K562 (cell line): ENCODE measurements around the gene ZNF331. TPM values are rescaled to one million over a fixed set of nuclear protein-coding genes. Genes with fewer than 3 reads are reported as not detected.

Source experiments
- ARID2 ChIP-seq: fragments of 450-650 bp; IDR thresholded peaks from 2 replicates; pipeline ENCODE4 v1.6.1; 2017; ENCODE audit warnings: antibody characterized with exemption, mild to moderate bottlenecking
- ATF1 ChIP-seq, 2 experiments: fragments of 450-650 bp in 1 of 2; IDR thresholded peaks; 2 replicates each; pipeline ENCODE4 v1.6.1; 2016; ENCODE audit warnings: missing compliant biosample characterization in 1 of 2, missing genetic modification characterization in 1 of 2
- BCL6 ChIP-seq: fragments of 250-450 bp; sonication (Bioruptor Pico); IDR thresholded peaks from 2 replicates; pipeline ENCODE4 v1.4.0; 2020
- CREB3 ChIP-seq: fragments of 450-650 bp; conservative IDR thresholded peaks from 2 replicates; pipeline ENCODE4 v1.6.1; 2016; ENCODE audit warnings: missing genetic modification characterization, low read depth, mild to moderate bottlenecking, missing compliant biosample characterization, moderate library complexity
- DIDO1 ChIP-seq: fragments of 450-650 bp; IDR thresholded peaks from 2 replicates; pipeline ENCODE4 v1.6.1; 2016; ENCODE audit warnings: low read depth, missing biosample characterization, missing genetic modification characterization
- ELF1 ChIP-seq: fragments of 200-800 bp; sonication (Bioruptor generic); IDR thresholded peaks from 2 replicates; pipeline ENCODE4 v1.6.1; 2016; ENCODE audit warnings: missing genetic modification characterization, missing compliant biosample characterization
- HDAC8 ChIP-seq: fragments of 450-650 bp; IDR thresholded peaks from 2 replicates; pipeline ENCODE4 v1.6.1; 2016; ENCODE audit warnings: mild to moderate bottlenecking, missing genetic modification characterization, moderate library complexity, missing compliant biosample characterization
- LCOR ChIP-seq: sonication (generic); formaldehyde crosslinking; IDR thresholded peaks from 2 replicates; pipeline ENCODE4 v1.8.0; 2022; ENCODE audit warnings: mild to moderate bottlenecking, missing genetic modification reagents
- MTF1 ChIP-seq: fragments of 250-450 bp; sonication (Bioruptor Pico); IDR thresholded peaks from 2 replicates; pipeline ENCODE4 v1.9.0; 2021; ENCODE audit warnings: moderate library complexity, mild to moderate bottlenecking, inconsistent platforms, borderline replicate concordance
- NFIC ChIP-seq: fragments of 450-650 bp; IDR thresholded peaks from 2 replicates; pipeline ENCODE4 v1.6.1; 2017; ENCODE audit warnings: mild to moderate bottlenecking, inconsistent platforms
- NR3C1 ChIP-seq: sonication (generic); formaldehyde crosslinking; IDR thresholded peaks from 2 replicates; pipeline ENCODE4 v1.8.1; 2022; ENCODE audit warnings: missing genetic modification reagents
- PCBP1 ChIP-seq: fragments of 200-400 bp; formaldehyde crosslinking; IDR thresholded peaks from 2 replicates; pipeline ENCODE4 v1.6.1; 2018; ENCODE audit warnings: mild to moderate bottlenecking, low read depth, low read length; ENCODE audit not compliant: poor library complexity, severe bottlenecking
- RBBP5 ChIP-seq: fragments of 200-600 bp; sonication (generic); IDR thresholded peaks from 2 replicates; pipeline ENCODE4 v1.6.1; 2012; ENCODE audit warnings: borderline replicate concordance, mild to moderate bottlenecking, low read length, control low read depth, inconsistent platforms; ENCODE audit not compliant: insufficient read depth, poor library complexity, severe bottlenecking
- RUNX1 ChIP-seq: sonication (generic); IDR thresholded peaks from 2 replicates; pipeline ENCODE4 v1.6.1; 2016; ENCODE audit warnings: antibody characterized with exemption, low read depth
- SREBF1 ChIP-seq: fragments of 150-350 bp; IDR thresholded peaks from 2 replicates; pipeline ENCODE4 v1.6.1; 2014; ENCODE audit warnings: antibody characterized with exemption, low read depth, low read length, borderline replicate concordance
- SUPT5H ChIP-seq: fragments of 450-650 bp; IDR thresholded peaks from 2 replicates; pipeline ENCODE4 v1.6.1; 2016
- ZNF384 ChIP-seq: IDR thresholded peaks from 2 replicates; pipeline ENCODE4 v1.6.1; 2012; ENCODE audit warnings: low read depth, low read length, improper control_type of control experiment
- ZNF589 ChIP-seq: fragments of 200-800 bp; sonication (Bioruptor generic); IDR thresholded peaks from 2 replicates; pipeline ENCODE4 v1.6.1; 2016; ENCODE audit warnings: low read depth, missing genetic modification characterization, missing compliant biosample characterization
- ZNF76 ChIP-seq: fragments of 250-450 bp; sonication (Bioruptor Pico); IDR thresholded peaks from 2 replicates; pipeline ENCODE4 v1.4.0; 2020; ENCODE audit warnings: mild to moderate bottlenecking, moderate library complexity, borderline replicate concordance
- polyA plus RNA-seq, 8 experiments: library from polyadenylated mRNA; depleted of rRNA in 4 of 8; stranded (reverse) in 5 of 8; unstranded in 3 of 8; fragments of >200 nt; fragmentation: Nextera tagmentation in 2 of 8; fragmentation: Illumina TruSeq in 1 of 8; extraction: Ambion mirVana in 2 of 8; extraction: Trizol in 1 of 8; gene quantifications; 2 replicates each; pipeline versions ENCODE4 v1.2.1 to v1.2.3, GENCODE V29; 2011 to 2014; ENCODE audit warnings: inconsistent platforms in 1 of 8, missing spikeins in 1 of 8
- total RNA-seq, 7 experiments: library from RNA; depleted of rRNA in 6 of 7; stranded (reverse); fragments of >200 nt in 6 of 7; fragmentation: Illumina TruSeq in 2 of 7; extraction: Trizol in 2 of 7; gene quantifications; 2 replicates each; pipeline versions ENCODE4 v1.2.1 to v1.2.3, GENCODE V29; 2011 to 2021; ENCODE audit warnings: low replicate concordance in 1 of 7
- TF ChIP-seq, protein P1 (sequence below): sonication (generic); formaldehyde crosslinking; IDR thresholded peaks from 2 replicates; pipeline ENCODE4 v1.8.1; 2023; ENCODE audit warnings: mild to moderate bottlenecking, missing genetic modification reagents
- TF ChIP-seq, protein P2 (sequence below), 2 experiments: fragments of 450-650 bp; IDR thresholded peaks; 2 replicates each; pipeline ENCODE4 v1.6.1; 2016

ZNF331 gene
- total and polyA plus RNA-seq, 9 of the 15 experiments (the other 6 are each of a cell fraction or from before 2014, with no cell fraction given), result 0.23 to 2.7 (median 0.76) TPM

DNA sequence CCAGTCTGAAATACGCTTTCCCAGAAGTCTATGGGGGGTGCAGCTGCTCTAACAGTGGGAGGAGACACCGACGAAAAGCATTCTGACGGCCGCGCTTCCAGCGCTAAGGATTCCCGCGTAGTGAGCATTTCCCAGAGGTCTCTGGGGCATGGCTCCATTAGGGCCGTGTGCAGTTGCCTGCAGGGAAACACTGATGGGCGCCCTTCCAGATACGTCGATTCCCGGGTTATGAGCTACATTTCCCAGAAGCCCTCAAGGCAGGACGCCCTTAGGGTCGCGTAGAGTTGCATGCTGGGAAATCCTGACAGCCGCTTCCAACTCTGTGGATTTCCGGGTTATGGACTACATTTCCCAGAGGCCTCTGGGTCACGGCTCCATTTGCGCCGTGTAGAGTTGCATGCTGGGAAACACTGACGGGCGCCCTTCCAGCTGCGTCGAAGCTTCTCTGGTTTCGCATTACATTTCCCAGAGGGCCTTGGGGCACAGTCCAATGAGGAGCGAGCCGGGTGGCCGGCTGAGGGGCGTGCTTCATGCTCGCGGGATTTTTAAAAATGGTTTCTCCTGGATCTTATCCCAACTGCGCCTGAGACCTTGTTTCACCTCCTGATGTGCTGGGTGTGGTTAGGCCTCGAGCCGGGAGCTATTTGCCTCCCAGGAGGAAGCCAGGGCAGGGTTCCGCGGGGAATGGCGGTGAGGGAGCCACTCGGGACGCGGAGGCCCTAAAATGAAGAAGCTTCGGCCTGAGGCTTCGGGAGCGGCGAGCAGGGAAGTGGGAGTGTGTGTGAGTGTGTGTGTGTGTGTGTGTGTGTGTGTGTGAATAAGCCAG, 17.2 kb upstream of the ZNF331 start (continued):
- TF ChIP-seq ELF1 (tag), result peak; percentile 97
- TF ChIP-seq DIDO1 (tag), result peak; percentile 80
- TF ChIP-seq HDAC8 (tag), result no peak
- no peak for TF ChIP-seq ARID2
- TF ChIP-seq, protein P1, sequence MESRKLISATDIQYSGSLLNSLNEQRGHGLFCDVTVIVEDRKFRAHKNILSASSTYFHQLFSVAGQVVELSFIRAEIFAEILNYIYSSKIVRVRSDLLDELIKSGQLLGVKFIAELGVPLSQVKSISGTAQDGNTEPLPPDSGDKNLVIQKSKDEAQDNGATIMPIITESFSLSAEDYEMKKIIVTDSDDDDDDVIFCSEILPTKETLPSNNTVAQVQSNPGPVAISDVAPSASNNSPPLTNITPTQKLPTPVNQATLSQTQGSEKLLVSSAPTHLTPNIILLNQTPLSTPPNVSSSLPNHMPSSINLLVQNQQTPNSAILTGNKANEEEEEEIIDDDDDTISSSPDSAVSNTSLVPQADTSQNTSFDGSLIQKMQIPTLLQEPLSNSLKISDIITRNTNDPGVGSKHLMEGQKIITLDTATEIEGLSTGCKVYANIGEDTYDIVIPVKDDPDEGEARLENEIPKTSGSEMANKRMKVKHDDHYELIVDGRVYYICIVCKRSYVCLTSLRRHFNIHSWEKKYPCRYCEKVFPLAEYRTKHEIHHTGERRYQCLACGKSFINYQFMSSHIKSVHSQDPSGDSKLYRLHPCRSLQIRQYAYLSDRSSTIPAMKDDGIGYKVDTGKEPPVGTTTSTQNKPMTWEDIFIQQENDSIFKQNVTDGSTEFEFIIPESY (CRISPR knock-in tag), result peak; percentile 66; the same call in 1 of the 2 replicates
- TF ChIP-seq ZNF589 (CRISPR knock-in tag), result peak; percentile 66; the same call in 1 of the 2 replicates
- TF ChIP-seq, protein P2, sequence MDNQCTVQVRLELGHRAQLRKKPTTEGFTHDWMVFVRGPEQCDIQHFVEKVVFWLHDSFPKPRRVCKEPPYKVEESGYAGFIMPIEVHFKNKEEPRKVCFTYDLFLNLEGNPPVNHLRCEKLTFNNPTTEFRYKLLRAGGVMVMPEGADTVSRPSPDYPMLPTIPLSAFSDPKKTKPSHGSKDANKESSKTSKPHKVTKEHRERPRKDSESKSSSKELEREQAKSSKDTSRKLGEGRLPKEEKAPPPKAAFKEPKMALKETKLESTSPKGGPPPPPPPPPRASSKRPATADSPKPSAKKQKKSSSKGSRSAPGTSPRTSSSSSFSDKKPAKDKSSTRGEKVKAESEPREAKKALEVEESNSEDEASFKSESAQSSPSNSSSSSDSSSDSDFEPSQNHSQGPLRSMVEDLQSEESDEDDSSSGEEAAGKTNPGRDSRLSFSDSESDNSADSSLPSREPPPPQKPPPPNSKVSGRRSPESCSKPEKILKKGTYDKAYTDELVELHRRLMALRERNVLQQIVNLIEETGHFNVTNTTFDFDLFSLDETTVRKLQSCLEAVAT (IDR thresholded peaks at IDR 0.05), result peak in 1 of 2 experiments; percentile 57; a peak in 1 of 4 replicates
- 0 out of 2 replicates have a peak, but pooled peaks have one; percentile 42 for TF ChIP-seq ATF1 (CRISPR knock-in tag; IDR thresholded peaks at IDR 0.05)
- peak; percentile 96 for TF ChIP-seq ATF1 (tag; IDR thresholded peaks at IDR 0.05)
- TF ChIP-seq SREBF1, result peak; percentile 53; the same call in 1 of the 2 replicates
- TF ChIP-seq NFIC, result peak; percentile 70
- TF ChIP-seq MTF1 (CRISPR knock-in tag), result peak; percentile 94
- TF ChIP-seq SUPT5H, result no peak
- TF ChIP-seq CREB3 (tag), result peak; percentile 62; the same call in 1 of the 2 replicates
- TF ChIP-seq LCOR, result no peak; the same call in 1 of the 2 replicates
- TF ChIP-seq BCL6 (CRISPR knock-in tag), result no peak
- TF ChIP-seq RUNX1, result no peak
- TF ChIP-seq ZNF384, result no peak
- peak; percentile 83 for TF ChIP-seq ZNF76 (CRISPR knock-in tag)
- no peak for TF ChIP-seq PCBP1
- no peak for TF ChIP-seq NR3C1
- no peak for TF ChIP-seq RBBP5
